ENCODE data around the gene SCMH1.

DNA sequence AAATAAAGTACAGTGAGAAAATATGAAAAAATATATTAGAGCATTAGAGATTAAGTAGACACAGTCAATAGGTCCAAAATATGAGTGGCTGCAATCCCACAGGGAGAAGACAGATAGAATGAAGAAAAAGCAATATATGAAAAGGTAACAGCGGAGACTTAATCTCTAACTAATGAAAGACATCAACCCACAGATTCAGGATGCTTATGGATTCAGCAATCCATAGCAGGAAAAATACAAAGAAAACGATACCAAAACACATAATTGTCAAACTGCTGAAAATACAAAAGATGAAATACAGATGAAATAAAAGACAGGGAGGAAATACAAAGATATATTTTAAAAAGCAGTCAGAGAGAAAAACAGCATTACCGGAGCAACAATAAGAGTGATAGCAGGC is 163.9 kb downstream of the SCMH1 start:
- TF ChIP-seq, protein P1, sequence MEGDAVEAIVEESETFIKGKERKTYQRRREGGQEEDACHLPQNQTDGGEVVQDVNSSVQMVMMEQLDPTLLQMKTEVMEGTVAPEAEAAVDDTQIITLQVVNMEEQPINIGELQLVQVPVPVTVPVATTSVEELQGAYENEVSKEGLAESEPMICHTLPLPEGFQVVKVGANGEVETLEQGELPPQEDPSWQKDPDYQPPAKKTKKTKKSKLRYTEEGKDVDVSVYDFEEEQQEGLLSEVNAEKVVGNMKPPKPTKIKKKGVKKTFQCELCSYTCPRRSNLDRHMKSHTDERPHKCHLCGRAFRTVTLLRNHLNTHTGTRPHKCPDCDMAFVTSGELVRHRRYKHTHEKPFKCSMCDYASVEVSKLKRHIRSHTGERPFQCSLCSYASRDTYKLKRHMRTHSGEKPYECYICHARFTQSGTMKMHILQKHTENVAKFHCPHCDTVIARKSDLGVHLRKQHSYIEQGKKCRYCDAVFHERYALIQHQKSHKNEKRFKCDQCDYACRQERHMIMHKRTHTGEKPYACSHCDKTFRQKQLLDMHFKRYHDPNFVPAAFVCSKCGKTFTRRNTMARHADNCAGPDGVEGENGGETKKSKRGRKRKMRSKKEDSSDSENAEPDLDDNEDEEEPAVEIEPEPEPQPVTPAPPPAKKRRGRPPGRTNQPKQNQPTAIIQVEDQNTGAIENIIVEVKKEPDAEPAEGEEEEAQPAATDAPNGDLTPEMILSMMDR (conservative IDR thresholded peaks at IDR 0.05; ENCODE audit: low read depth in 2 of 2), result no peak
- TF ChIP-seq EZH2phosphoT487 (IDR thresholded peaks at IDR 0.05; ENCODE audit: unreplicated experiment) (no peak), CREB1 (CRISPR knock-in tag; IDR thresholded peaks at IDR 0.05; ENCODE audit: low read depth) (no peak), EZH2 (IDR thresholded peaks at IDR 0.05; ENCODE audit: low read depth, unreplicated experiment) (no peak), STAT1 (IDR thresholded peaks at IDR 0.05; ENCODE audit: unreplicated experiment) (no peak), POLR2AphosphoS5 (IDR thresholded peaks at IDR 0.05; ENCODE audit: low read depth) (no peak), NANOG (IDR thresholded peaks at IDR 0.05; ENCODE audit: borderline replicate concordance) (no peak), JUNB (IDR thresholded peaks at IDR 0.05; ENCODE audit: unreplicated experiment) (no peak)
- TF ChIP-seq, protein P2, sequence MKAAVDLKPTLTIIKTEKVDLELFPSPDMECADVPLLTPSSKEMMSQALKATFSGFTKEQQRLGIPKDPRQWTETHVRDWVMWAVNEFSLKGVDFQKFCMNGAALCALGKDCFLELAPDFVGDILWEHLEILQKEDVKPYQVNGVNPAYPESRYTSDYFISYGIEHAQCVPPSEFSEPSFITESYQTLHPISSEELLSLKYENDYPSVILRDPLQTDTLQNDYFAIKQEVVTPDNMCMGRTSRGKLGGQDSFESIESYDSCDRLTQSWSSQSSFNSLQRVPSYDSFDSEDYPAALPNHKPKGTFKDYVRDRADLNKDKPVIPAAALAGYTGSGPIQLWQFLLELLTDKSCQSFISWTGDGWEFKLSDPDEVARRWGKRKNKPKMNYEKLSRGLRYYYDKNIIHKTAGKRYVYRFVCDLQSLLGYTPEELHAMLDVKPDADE (IDR thresholded peaks at IDR 0.05), result no peak
- TF ChIP-seq, protein P3, sequence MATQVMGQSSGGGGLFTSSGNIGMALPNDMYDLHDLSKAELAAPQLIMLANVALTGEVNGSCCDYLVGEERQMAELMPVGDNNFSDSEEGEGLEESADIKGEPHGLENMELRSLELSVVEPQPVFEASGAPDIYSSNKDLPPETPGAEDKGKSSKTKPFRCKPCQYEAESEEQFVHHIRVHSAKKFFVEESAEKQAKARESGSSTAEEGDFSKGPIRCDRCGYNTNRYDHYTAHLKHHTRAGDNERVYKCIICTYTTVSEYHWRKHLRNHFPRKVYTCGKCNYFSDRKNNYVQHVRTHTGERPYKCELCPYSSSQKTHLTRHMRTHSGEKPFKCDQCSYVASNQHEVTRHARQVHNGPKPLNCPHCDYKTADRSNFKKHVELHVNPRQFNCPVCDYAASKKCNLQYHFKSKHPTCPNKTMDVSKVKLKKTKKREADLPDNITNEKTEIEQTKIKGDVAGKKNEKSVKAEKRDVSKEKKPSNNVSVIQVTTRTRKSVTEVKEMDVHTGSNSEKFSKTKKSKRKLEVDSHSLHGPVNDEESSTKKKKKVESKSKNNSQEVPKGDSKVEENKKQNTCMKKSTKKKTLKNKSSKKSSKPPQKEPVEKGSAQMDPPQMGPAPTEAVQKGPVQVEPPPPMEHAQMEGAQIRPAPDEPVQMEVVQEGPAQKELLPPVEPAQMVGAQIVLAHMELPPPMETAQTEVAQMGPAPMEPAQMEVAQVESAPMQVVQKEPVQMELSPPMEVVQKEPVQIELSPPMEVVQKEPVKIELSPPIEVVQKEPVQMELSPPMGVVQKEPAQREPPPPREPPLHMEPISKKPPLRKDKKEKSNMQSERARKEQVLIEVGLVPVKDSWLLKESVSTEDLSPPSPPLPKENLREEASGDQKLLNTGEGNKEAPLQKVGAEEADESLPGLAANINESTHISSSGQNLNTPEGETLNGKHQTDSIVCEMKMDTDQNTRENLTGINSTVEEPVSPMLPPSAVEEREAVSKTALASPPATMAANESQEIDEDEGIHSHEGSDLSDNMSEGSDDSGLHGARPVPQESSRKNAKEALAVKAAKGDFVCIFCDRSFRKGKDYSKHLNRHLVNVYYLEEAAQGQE (IDR thresholded peaks at IDR 0.05; ENCODE audit: unreplicated experiment), result no peak
